Measurements from ENCODE around the gene GSTM4.
A peak's percentile ranks its signal among the peaks of the same experiment; 100 is the strongest.
"Not testable (repeated sequence)": the region's sequence is repeated elsewhere in the genome, so short reads cannot be mapped to it uniquely, and the experiment has no call there.

GSTM4 gene

DNA sequence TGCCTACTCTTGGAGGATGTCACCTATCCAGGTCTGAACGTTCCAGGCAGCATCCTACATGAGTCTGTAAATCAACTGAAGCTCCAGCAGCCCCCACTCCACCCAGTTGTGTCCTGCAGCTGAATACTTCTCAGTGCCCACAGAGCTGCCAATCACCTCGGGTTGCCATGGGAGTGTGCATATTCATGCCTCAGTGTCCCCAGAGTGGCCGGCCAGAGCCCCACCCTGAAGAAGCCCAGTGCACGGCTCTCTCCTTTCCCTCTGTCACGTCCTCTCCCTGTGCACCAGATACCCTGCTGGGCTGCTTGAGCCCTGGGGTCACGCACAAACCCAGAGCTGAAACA lies 16.1 kb upstream of the GSTM4 start:
- FAIRE-seq = no peak

DNA sequence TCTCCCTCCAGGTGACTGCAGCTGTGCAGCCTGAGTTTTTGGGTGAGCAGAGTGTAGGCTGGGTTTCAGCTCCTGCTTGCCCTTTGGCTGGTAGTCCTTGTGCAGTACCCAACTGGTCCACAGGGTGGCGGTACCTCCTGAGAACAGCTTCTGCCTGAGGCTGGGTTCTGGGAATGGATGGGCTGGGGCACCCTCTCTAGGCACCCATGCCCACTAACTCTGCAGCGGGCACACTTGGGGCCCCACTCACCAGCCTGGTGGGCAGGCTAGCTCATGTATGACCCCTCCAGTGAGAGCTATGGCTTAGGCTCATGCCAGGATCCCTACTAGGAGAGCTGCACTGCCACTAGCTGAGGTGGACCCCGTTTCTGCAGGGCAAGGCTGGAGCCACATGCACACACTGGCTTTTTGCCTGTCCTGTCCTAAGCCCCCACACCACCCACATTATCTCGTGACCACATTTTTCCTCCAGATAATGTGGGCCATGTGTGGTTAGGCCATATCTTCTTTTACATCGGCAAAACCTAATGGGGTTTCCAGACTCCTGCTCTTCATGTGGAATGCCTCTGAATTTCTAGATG lies 15.5 kb upstream of the GSTM4 start:
- no peak for FAIRE-seq

GRCh38 chr1:109641078-109641740 lies 14.7 kb upstream of the GSTM4 start:
- FAIRE-seq = no peak

GRCh38 chr1:109641861-109642260 lies 14.0 kb upstream of the GSTM4 start:
- no peak for FAIRE-seq

DNA sequence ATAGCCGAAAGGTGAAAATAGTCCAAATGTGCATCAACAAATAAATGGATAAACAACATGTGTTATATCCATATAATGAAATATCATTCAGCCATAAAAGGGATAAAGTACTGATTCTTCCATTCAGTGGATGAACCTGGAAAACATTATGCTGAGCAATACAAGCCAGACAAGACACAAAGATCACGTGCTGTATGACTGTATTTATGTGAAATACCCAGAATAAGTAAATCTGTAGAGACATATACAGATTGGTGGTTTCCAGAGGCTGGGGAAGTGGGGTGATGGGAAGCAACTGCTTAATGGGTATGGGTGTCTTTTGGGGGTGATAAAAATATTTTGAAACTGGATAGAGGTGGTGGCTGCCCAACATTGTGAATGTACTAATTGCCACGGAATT lies 13.3 kb upstream of the GSTM4 start:
- no peak for FAIRE-seq

DNA sequence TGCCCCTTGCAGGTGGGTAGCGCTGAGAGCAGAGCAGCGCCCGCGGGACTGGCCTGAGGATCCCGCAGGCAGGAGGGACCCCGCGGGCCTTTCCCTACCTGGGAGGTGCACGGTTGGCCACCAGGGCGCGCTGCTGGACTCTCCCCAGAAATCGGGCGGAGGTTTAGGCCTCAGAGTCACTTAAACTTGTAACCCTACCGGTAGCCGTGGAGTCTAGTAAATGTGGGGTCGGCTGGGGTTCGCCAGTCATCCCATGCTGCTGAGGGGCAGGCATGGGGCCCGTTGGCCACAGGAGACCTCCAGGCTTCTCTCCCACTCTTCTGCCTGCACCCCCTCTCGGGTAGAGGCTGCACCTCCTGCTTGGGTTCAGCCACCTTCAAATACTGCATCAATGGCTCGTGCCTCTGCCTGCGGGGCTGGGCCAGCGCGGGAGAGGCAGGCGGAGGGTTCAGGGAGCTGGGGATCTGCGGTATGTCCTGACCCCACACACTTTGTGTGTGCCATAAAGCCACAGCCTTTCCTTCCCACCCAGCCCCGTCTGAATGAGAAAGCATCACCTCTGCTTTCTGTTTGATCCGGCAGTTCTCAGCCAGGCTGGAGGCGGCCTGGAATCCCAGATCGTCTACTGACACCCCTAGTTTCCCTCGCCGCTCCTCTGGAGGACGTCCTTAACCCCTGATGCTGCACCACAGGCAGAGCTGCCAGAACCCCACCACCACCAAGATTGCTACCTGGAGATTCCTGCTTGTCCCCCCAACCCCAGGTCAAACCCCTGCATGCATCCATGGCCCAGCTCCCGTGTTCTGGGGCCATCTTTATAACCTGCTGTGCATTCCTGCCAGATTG lies 12.3 kb upstream of the GSTM4 start:
- no peak for FAIRE-seq

- FAIRE-seq = no peak
Measured at GRCh38 chr1:109644670-109645069, 11.2 kb upstream of the GSTM4 start.

- peak; percentile 83 for FAIRE-seq
Measured at GRCh38 chr1:109649491-109649914, 6.4 kb upstream of the GSTM4 start.

DNA sequence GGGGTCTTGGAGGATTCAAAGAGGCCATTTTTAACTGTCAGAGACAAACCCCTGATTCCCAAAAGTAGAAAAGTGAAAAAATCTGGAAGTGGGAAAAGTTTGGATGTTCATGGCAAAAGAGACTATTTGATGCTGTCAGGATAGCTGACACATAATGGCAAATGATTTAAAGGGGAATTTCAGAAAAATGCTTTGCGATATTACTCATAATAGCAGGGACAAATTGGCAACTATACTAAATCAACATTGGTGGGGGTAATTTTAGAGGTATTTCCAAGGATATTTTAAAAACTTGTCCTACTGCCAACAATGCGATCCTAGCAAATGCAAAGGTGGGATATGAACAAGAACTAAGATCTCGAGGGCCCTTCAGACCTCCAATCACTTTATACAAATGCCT lies 5.3 kb upstream of the GSTM4 start:
- no peak for FAIRE-seq

- FAIRE-seq = no peak
Measured at GRCh38 chr1:109652402-109652801, 3.5 kb upstream of the GSTM4 start.

- no peak for FAIRE-seq
Measured at GRCh38 chr1:109653306-109653705, 2.6 kb upstream of the GSTM4 start.

- no peak for FAIRE-seq
Measured at GRCh38 chr1:109654519-109654918, 1.4 kb upstream of the GSTM4 start.

- no peak for FAIRE-seq
Measured at GRCh38 chr1:109657395-109657794, 1.5 kb downstream of the GSTM4 start.

DNA sequence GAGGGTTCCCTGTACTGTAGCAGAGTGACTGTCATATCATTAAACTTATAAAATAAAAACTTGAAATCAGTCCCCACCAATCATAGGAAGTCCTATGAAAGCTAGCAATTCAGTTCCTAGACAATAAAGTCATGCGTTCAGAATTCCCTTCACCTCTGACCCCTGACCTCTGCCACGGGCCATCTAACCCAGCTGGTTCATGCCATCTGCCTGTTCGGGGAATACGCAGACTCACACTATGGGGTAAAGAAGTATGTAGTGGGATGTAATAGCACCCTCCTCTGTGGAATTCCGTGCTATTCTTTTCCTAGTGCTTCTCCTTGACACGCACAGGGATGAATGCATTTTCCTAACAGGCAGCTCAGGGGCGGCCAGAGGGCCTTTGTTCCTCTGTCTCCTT lies 2.1 kb downstream of the GSTM4 start:
- FAIRE-seq = no peak

DNA sequence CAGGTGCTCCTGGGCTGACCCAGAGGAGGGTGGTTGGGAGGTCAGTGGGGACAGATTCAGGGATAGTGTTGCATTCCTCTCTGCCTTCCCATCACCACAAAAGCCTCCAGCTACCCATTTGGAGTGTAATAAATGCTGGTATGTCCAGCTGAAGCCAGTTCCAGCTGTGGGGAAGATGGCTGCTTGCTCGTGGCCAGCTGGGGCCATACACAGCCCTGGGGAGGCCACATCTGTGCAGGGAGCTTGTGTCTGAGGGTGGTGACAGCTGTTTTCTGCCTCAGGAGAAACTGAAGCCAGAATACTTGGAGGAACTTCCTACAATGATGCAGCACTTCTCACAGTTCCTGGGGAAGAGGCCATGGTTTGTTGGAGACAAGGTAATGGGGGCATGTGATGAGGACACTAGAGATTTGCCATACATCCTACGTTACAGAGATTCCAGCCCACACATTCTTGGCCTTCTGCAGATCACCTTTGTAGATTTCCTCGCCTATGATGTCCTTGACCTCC lies 2.7 kb downstream of the GSTM4 start:
- no peak for FAIRE-seq

DNA sequence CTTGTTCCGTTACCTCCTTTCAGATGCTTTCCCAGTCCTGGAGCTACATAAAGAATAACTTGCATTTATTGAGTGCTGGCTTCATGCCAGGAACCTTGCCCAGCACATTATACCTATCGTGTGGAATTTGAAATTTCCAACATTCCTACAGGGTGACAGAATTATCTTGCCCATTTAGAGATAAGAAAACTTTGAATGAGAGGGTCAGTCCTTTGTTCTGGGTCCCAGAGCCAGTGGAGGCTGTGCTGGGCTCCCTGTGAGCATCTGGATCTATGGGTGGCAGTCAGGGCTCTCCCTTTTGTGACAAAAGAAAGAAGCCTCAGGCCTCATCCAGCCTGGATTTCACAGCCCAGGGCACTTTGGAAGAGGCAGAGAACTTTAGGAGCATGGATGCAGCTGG lies 3.2 kb downstream of the GSTM4 start:
- FAIRE-seq = no peak

- FAIRE-seq = no peak
Measured at GRCh38 chr1:109659997-109660690, 4.2 kb downstream of the GSTM4 start.

DNA sequence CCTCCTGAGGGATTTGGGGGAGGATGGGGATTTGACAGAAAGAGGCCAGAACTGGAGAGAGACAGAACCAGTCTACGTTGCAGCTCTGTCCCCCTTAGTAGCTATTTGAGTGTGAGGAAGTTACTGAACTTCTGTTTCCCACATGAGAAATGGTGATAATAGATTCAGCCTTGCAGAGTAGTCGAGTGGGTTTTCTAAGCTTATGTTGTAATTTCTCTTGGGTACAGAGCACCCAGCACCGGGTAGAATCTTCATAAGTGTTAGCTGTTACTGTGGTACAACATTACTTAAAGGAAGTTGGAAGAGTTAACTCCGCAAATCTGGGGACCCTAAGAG lies 4.8 kb downstream of the GSTM4 start:
- FAIRE-seq = not testable (repeated sequence)

- FAIRE-seq = no peak
Measured at GRCh38 chr1:109661391-109661790, 5.5 kb downstream of the GSTM4 start.

- no peak for FAIRE-seq
Measured at GRCh38 chr1:109664671-109665070, 8.8 kb downstream of the GSTM4 start.

DNA sequence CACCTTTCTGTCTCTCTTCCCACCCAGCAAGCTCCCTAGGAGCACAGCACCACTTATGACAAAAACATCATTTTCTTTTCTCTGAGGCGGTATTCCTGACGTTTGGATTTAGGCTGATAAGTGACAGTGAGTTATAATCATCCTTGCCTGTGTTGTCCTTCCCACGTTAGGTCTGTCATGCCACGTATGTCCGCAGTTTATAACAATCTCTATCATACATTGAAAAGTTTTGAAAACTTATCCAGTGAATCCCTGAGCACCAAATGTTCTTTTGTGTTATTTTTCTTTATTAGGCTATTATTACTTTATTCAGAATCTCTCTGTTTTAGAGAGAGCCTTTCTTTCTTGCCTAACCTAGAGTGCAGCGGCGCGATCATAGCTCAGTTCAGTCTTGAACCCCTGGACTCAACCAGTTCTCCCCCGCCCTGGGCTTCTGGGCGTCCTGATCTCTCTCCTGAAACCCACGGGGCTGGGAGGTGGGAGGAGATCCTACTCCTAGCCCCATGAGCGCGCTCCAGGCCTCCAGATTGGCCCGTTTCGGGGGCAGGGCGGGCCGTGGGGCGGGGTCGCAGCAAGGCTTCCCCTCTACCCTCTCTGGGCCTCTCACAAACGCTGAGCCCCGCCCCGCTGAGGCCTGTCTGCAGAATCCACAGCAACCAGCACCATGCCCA lies 11.7 kb downstream of the GSTM4 start, which contains the start of gene GSTM2:
GSTM2 (plus strand) TSS at position 606 of the 671 bp plus-strand sequence; CDS start at position 665, 59 bp downstream.
- no peak for FAIRE-seq

DNA sequence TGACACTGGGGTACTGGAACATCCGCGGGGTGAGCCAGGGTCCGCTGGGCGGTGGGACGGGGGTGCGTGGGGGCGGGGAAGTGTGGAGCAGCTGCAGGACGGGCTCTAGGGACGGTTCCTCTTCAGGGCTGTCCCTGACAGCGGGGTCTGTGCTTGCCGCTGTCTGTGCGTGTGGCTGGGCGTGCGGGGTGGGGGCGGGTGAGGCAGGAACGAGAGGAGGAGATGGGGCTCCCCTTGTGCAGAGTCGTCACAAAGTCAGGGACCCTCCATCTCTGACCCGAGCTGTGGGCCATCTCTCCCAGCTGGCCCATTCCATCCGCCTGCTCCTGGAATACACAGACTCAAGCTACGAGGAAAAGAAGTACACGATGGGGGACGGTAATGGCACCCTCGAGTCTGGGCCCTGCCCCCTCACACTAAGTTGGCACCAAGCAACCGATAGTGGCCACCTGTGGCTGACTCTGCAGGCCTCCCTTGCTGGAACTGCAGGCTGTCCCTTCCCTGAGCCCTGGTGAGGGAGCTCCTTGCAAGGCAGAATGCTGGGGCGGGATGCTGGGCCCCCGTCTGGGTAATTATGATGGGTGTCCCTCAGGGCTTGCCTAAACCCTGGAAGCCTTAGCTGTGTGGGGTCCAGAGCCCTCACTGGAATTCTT lies 12.3 kb downstream of the GSTM4 start:
- no peak for FAIRE-seq
